KOPT-K1 (cell line): Measurements from ENCODE around the gene ZFAND4.
"Not testable (repeated sequence)": the region's sequence is repeated elsewhere in the genome, so short reads cannot be mapped to it uniquely, and the experiment has no call there.

Experiments used
- H3K27ac ChIP-seq: fragments of 200-600 bp; sonication (generic); 2 replicates; pipeline ENCODE4 v1.5.1; 2016; ENCODE audit warnings: antibody characterized with exemption, mild to moderate bottlenecking, low read depth, low read length; ENCODE audit not compliant: poor library complexity, severe bottlenecking
- H3K36me3 ChIP-seq: fragments of 200-600 bp; sonication (generic); 2 replicates; pipeline ENCODE4 v1.5.1; 2017; ENCODE audit warnings: antibody characterized with exemption, mild to moderate bottlenecking, low read length, moderate library complexity; ENCODE audit not compliant: insufficient read depth
- H3K9me3 ChIP-seq: fragments of 200-600 bp; sonication (generic); 2 replicates; pipeline ENCODE4 v1.5.1; 2017; ENCODE audit warnings: antibody characterized with exemption, low read length, mild to moderate bottlenecking; ENCODE audit not compliant: insufficient read depth, poor library complexity, severe bottlenecking

Gene ZFAND4

GRCh38 chr10:45585131-45585530, 87.4 kb downstream of the ZFAND4 start:
- H3K27ac ChIP-seq: no peak overlapping the region
- H3K9me3 ChIP-seq: peaks cover 10% of the 10 kb centered on the region
- H3K36me3 ChIP-seq: no peaks in the 10 kb centered on the region

DNA sequence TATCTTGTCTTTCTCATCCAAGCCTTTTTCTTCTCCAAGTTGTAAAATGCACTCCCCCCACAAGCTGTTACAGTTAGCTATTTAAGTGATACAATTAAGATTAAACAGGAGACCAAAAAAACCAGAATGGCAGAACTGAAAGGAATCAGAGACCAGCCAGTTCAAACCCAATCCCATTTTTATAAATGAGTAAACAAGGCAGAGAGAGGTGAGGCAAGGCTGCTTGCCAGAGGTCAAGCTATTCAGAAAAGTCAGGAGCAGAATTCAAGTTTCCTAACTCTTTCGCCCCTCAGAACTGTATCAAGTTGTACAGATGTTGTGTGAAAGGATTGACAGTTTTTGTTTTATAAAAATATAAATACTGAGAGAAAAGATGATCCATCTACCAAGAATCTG, 90.2 kb downstream of the ZFAND4 start:
- H3K9me3 ChIP-seq: peaks cover 5% of the 10 kb centered on the region
- H3K36me3 ChIP-seq: no peaks in the 10 kb centered on the region
- H3K27ac ChIP-seq: no peak overlapping the region

GRCh38 chr10:45581582-45582385, 90.8 kb downstream of the ZFAND4 start:
- H3K27ac ChIP-seq: no peak overlapping the region
- H3K9me3 ChIP-seq: peaks cover 5% of the 10 kb centered on the region
- no peaks in the 10 kb centered on the region for H3K36me3 ChIP-seq

DNA sequence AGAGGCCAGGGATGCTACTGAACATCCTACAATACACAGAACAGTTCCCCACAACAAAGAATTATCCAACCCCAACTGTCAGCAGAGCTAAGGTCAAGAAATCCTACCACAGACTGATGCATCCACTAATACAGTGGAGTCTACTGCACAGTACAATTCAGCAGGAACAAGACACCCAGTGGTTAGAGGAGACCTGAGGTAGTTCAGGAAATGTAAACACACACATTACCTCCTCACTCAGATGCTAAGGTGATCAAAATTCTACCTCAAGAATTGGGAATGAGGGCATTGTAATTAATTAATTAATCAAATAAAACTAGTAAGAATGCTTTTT, 91.4 kb downstream of the ZFAND4 start:
- Histone ChIP-seq H3K27ac (peak overlapping the region; percentile 67), H3K9me3 (peaks cover under 1% of the 10 kb centered on the region), H3K36me3 (no peaks in the 10 kb centered on the region)

GRCh38 chr10:45580371-45581215, 92.0 kb downstream of the ZFAND4 start:
- Histone ChIP-seq H3K9me3 (no peaks in the 10 kb centered on the region), H3K27ac (peak overlapping the region; percentile 67)

DNA sequence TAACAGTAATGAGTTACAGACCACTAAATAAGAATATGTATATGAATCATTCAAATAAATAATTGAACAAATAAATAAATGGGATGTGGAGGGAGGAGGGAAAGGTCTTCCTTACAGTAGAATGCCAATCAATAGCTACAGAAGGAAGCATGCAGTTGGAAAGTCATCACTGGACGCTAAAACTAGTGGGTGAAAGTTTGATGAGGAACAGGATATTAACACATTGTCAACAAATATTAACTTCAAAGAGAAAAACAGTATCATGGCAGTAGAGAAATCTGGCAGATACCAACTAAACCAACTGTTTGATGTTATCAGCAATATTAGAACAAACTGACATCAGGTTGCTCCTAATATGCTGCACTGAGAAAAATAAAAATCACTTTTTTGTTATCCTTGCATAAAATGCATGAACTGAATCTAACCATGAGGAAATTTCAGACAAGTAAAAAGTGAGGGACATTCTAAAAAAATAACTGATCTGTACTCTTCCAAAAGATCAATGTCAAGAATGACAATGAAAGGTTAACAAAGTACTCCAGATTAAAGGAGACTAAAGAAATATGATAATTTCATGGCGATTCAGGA, 94.1 kb downstream of the ZFAND4 start:
- H3K27ac ChIP-seq: no peak overlapping the region
- H3K36me3 ChIP-seq: no peaks in the 10 kb centered on the region
- H3K9me3 ChIP-seq: no peaks in the 10 kb centered on the region

More at GRCh38 chr10:45580371-45581215, 92.0 kb downstream of the ZFAND4 start:
- H3K36me3 ChIP-seq: no peaks in the 10 kb centered on the region

GRCh38 chr10:45575966-45576597, 96.5 kb downstream of the ZFAND4 start:
- no peak overlapping the region for H3K27ac ChIP-seq
- no peaks in the 10 kb centered on the region for H3K36me3 ChIP-seq
- no peaks in the 10 kb centered on the region for H3K9me3 ChIP-seq

- not testable (repeated sequence) for H3K36me3 ChIP-seq, H3K9me3 ChIP-seq, H3K27ac ChIP-seq
These were observed 97.4 kb downstream of the ZFAND4 start for GRCh38 chr10:45575032-45575761.

DNA sequence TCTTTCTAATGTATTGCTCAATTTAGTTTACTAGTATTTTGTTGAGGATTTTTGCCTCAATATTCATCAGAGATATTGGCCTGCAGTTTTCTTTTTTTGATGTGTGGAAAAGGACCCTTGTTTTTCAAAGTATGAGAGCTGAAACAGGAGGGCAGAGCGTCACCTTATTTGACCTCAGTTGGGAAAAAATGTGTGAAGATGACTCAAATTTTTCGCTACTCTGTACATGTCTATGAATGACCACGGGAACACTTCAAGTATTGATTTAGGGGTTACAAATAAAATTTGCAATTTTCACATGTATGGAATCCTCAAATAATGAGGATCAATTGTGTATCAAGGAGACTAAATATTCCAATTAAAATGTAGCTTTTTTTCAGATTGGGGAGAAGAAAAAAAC, 103.1 kb downstream of the ZFAND4 start:
- Histone ChIP-seq H3K27ac (no peak overlapping the region), H3K36me3 (no peaks in the 10 kb centered on the region), H3K9me3 (no peaks in the 10 kb centered on the region)

DNA sequence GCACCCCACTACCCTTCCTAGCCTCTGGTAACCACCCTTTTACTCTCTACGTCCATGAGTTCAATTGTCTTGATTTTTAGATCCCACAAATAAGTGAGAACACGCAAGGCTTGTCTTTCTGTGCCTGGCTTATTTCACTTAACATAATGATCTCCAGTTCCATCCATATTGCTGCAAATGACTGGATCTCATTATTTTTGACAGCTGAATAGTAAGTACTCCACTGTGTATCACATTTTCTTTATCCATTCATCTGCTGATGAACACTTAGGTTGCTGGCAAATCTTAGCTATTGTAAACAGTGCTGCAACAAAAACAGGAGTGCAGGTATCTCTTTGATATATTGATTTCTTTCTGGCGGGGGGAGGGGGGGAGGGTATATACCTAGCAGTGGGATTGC, 106.2 kb downstream of the ZFAND4 start:
- H3K9me3 ChIP-seq: no peaks in the 10 kb centered on the region
- H3K36me3 ChIP-seq: no peaks in the 10 kb centered on the region
- no peak overlapping the region for H3K27ac ChIP-seq
